SIG-M5 treated with dmso at 0.1 percent for 504 hours (cell line): ENCODE data around the gene MGLL.

ENCODE experiments used
- DNase-seq: peaks from one replicate; lab custom pipeline; 2025; ENCODE audit not compliant: unreplicated experiment; lab: John Stamatoyannopoulos, UW

MGLL gene

GRCh38 chr3:127775398-127776109 lies 46.8 kb downstream of the MGLL start:
- peak; percentile 28 for DNase-seq

GRCh38 chr3:127774647-127775046 lies 47.7 kb downstream of the MGLL start:
- no peak for DNase-seq

- no peak for DNase-seq
These were observed 48.4 kb downstream of the MGLL start for GRCh38 chr3:127773752-127774395.

- no peak for DNase-seq
These were observed 49.2 kb downstream of the MGLL start for GRCh38 chr3:127772827-127773751.

DNA sequence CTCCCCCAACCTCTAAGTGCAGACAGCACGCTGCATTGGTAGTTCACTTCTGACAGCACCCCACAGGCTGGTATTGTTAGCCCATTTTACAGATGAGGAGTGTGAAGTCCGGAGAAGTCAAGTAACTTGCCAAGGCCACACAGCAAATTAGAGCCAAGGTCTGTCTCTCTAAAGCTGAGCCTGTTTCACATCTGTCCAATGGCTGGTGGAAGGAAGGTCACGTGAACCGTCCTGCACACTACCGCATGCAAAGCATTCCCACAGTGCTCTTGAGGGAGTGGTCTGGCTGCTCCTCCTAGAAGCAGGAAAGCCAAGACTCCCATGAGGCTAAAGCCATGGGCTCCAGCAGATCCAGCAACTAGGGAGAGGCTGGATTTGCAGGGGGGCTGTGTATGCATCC lies 50.0 kb downstream of the MGLL start:
- DNase-seq = no peak

DNA sequence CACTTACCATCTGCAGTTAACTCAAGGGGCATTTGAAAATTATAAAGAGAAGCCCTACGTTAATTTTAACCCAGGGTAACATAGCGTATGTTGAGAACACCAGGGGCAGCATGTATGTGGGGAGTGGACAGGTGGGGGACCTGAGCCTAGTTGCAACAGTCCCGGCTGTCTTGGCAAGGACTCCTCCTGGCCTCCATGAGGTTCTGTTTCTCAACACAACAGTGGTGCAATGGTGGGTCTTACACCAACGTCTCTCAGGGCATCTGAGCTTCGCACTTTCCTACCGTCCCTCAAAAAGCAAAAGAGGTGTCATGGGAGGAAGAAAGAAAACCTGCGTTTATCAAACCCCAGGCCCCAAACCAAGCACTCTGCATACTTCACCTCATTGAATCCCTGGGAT lies 50.6 kb downstream of the MGLL start:
- DNase-seq = no peak

DNA sequence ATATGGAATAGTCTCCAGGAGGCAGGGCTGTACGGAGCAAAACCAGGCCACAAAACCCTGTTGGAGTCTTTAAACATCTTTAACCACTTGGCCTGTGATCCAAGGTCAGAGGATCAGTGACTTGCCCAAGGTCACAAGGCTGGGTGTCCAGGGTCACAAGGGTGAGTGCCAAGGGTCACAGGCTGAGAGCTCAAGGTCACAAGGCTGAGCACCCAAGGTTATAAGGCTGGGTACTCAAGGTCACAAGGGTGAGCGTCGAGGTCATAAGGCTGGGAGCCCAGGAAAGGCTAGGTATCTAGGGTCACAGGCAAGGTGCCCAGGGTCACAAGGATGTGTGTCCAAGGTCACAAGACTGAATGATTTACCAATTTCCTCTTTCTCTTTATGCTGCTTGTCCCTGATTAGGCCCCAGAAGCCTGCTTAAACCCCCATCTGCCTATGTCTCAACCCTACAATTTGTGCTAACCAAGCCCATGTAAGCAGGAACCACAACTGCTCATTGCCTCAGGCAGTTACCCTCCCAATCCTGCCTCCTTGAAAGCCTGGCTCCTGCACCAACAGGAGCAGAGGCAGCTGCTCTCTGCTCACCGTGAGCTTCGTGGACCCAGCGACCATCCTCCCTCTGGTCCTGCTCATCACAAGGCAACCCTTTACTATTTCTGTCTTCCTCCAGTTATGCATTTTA lies 51.5 kb downstream of the MGLL start:
- peak; percentile 95 for DNase-seq

DNA sequence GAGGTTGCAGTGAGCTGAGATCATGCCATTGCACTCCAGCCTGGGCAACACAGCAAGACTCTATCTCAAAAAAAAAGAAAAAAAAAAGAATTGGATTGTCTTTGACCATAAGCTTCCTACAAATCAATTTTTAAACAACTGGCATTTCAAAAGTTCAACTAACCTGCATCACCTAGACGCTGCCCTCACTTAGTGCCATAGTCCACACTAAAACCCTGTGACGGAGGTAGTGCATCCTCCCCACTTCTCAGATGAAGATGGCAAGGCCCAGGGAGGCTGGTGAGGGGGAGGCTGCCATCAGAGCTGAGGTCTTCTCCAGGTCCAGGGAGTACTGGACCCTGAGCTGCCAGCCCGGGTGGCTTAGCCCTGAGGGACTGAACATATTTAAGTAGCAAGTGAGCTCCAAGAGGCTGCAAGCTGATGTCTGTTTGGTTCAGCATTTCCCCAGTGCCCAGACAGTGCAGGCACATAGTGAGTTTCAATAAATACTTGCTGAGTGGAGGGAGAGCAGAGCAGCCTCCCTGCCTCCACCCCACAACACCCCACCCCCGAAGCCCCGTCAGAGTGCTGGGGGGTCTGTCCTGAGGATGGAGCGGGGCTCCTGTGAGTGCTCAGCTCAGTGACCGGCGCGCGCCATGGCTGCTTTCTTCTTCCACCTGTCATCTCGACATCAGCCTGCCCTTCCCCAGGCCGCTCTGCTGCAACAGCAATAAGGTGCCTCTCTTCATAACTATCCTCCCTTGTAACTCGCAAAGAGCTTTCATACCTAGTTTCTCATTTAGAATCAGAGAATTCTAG lies 52.8 kb downstream of the MGLL start:
- DNase-seq = no peak

- DNase-seq = peak; percentile 67
These were observed 53.8 kb downstream of the MGLL start for GRCh38 chr3:127768346-127769008.

DNA sequence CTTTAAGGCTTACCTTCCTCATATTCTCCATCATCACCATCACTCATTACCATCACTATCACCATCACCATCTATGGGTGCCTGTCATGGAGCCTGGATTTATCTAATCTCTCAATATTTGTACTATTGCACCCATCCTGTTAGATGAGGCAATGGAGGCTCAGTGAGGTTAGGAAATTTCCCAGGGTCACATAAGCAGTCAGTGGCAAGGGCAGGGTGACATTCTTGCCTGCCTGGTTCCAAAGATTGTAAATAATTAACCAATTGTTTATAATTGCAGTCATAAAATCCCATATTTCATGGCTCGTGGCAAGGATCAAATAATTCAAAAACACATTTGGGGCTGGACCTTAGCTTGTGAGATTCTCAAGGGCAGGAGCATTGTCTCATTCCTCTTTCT lies 55.2 kb downstream of the MGLL start:
- DNase-seq = no peak

- no peak for DNase-seq
These were observed 56.6 kb downstream of the MGLL start for GRCh38 chr3:127765735-127766134.

- DNase-seq = no peak
These were observed 57.4 kb downstream of the MGLL start for GRCh38 chr3:127764841-127765362.

GRCh38 chr3:127764301-127764700 lies 58.0 kb downstream of the MGLL start:
- no peak for DNase-seq

DNA sequence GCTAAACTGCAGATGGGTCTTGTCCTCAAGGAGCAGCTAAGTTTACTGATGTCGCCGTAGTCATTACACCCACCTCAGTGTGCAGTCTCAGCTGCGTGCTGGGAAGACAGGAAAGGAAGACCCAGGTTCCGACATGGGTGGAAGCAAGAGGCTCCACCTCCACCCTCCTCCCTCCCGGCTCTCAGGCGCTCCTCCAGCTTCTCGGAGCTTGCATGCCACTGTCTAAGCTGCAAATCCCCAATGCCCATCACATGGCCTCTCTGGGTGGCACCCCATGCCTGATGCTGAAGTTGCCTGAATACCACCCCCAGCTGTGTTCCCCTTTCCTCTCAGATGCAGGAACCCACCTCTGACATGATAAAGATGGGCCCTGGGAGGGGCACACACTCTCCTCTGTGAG lies 58.5 kb downstream of the MGLL start:
- no peak for DNase-seq

DNA sequence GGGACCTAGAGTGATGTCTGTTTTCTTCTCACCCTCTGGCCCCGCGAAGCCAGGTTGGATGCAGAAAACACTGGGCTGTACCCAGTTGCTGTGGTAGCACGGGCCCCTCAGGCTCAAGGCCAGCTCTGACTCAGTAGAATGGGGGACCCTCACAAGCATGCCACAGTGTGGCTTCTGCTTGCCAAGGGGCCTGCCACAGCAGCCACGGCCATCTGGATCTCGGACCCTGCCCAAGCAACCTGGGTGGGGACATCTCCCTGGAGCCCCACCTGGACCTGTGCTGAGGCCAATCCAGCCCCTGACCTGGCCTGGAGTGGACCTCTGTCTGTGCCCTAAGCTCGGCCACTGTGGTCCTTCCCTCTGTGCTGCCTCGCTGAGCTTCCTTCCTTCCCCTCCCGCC lies 59.0 kb downstream of the MGLL start:
- DNase-seq = no peak

DNA sequence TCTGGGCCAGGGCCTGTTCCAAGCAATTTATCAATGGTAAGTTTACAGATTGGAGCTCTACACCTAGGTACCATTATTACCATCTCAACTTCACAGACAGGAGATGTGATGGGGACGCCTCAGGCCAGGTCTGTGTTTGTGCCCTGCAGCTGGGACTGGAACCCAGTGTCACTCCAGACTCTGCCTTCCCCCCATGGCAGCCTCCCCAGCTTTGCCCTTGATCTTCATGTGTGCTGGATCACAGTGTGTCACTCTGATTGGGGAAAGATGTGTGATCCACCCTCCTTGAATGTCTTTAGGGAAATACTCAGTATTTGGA lies 59.6 kb downstream of the MGLL start:
- no peak for DNase-seq

GRCh38 chr3:127762077-127762786 lies 60.1 kb downstream of the MGLL start:
- DNase-seq = peak; percentile 15

DNA sequence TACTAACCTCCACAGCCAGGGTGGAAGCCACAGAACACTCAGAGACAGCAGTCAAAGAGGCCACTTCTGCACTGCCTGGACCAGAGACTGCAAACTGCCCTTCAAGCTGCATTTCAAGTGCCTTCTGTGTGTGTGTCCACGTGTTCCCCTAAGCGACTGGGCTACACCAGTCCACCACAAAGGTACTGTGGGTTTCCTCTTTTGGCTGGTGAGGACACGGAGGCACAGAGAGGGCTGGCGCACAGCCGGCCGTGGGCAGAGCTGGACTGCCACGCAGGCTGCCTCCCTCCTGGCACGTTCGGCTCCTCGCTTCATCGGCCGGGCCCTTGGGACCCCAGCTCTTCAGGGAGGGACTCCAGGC lies 60.9 kb downstream of the MGLL start:
- no peak for DNase-seq

DNA sequence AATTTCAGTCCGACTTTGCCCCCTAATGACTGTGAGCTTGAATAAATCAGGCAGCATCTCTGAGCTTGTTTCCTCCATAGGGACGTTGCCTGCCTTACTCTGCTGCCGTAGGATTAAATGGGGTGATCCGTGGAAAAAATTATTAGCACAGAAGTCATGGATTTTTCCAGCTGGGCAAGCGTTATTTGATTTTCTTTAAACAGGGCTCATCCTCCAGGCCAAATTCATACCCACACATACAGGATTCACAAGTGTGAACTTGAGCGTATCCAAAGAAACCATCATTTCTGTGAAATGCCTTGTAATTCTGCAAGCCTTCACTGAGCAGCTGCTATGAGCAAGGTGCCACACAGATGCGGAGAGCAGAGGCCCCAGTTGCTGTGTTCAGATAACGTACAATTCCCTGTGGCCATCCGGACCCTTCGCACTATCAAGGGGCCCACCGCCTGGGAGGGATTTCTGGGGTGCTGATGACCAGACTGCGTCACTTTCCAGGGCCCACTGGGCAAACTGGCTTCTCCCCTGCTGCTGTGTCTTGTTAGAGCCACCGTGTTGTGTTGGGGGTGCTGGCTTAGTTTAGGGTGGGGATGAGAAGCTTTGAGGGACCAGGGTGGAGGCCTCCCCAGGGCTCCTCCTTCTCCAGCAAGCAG lies 61.4 kb downstream of the MGLL start:
- DNase-seq = no peak
